Measurements from ENCODE around the gene INTS13.
A peak's percentile ranks its signal among the peaks of the same experiment; 100 is the strongest.

Gene INTS13

GRCh38 chr12:26871985-26872384 lies 65.8 kb downstream of the INTS13 start:
- no peak for DNase-seq (ENCODE audit: low read depth)
- no peak overlapping the region for H3K4me3 ChIP-seq (ENCODE audit: low read depth, low read length)
- TF ChIP-seq CTCF (conservative IDR thresholded peaks at IDR 0.05; ENCODE audit: low read depth, low read length), result no peak

- no peak for TF ChIP-seq CTCF (conservative IDR thresholded peaks at IDR 0.05; ENCODE audit: low read depth, low read length)
- H3K4me3 ChIP-seq (ENCODE audit: low read depth, low read length), result no peak overlapping the region
- peak; percentile 70 for DNase-seq (ENCODE audit: low read depth)
Measured at GRCh38 chr12:26870491-26871419, 67.0 kb downstream of the INTS13 start.

- no peak overlapping the region for H3K4me3 ChIP-seq (ENCODE audit: low read depth, low read length)
- TF ChIP-seq CTCF (conservative IDR thresholded peaks at IDR 0.05; ENCODE audit: low read depth, low read length), result no peak
- no peak for DNase-seq (ENCODE audit: low read depth)
Measured at GRCh38 chr12:26869908-26870459, 67.8 kb downstream of the INTS13 start.

DNA sequence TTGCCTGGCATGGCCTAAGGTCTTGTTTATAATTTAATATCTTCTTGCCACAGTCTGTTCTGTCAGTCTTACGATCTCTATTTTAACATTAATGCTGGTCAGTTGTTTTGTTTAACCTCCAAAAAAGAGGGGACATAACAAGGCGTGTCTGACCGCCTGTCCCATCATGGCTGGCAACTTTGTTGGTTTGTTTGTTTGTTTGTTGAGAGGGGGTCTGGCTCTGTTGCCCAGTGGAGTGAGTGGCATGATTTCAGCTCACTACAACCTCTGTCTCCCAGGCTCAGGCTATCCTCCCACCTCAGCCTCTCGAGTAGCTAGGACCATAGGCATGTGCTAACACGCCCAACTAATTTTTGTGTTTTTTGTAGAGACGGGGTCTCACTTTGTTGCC lies 68.7 kb downstream of the INTS13 start:
- H3K4me3 ChIP-seq (ENCODE audit: low read depth, low read length), result no peak overlapping the region
- DNase-seq (ENCODE audit: low read depth), result no peak
- no peak for TF ChIP-seq CTCF (conservative IDR thresholded peaks at IDR 0.05; ENCODE audit: low read depth, low read length)

- TF ChIP-seq CTCF (conservative IDR thresholded peaks at IDR 0.05; ENCODE audit: low read depth, low read length), result no peak
- no peak overlapping the region for H3K4me3 ChIP-seq (ENCODE audit: low read depth, low read length)
- DNase-seq (ENCODE audit: low read depth), result no peak
Measured at GRCh38 chr12:26868447-26869103, 69.2 kb downstream of the INTS13 start.

DNA sequence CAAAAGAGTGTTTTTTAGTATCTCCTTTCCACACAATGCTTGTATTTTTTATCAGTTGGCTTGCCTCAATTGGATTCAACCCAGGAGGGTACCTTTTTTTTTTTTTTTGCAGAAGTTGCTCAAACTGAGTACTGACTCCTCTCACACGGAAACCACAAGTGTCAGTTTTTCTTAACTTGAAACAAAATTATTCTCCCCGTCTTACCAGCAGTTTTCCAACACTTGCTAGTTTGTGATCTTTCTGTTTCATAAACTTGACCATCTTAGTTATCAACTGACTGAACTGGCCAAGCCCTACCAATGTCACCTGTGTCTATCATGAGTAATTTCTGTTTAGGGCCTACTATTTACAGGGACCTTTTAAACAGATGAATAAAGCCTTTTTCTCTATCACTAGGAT lies 70.7 kb downstream of the INTS13 start:
- DNase-seq (ENCODE audit: low read depth), result no peak
- TF ChIP-seq CTCF (conservative IDR thresholded peaks at IDR 0.05; ENCODE audit: low read depth, low read length), result no peak
- H3K4me3 ChIP-seq (ENCODE audit: low read depth, low read length), result no peak overlapping the region

Data from choroid plexus epithelial cell (primary cell).